Measurements from ENCODE around the gene HOMER1.

Gene HOMER1

DNA sequence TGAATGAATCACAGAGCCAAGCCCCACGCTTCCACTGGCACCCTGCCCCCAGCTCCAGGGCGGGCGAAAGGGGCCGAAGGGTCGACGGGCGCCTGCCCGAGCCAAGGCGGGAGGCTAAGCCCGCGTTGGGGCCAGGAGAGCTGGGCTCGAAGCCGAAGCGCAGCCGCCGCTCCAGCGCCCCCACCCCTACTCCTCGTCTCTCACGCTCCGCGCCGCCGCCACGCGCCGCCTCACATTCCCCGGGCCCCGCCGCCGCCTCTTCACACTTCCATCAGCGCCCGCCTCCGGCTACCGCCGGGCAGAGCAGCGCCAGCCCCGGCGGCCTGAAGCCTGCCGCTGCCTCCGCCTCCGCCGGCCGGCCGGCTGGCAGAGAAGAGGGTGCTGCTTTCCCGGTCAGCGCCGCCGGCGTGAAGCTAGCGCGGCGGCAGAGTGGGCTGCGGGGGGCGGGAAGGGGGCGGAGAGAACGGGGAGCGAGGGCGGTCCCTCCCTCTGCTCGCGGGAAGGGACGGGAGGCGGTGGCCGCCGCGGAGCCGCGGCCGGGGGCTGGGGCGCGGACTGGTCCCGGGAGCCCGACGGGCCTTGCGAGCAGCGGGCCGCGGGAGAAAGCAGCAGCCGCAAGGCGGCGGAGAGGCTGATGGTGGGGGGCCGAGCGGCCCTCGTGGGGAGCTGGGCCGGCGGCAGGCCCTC is at the start of gene HOMER1:
Gene HOMER1, minus strand, starts transcription at position 431 of the 687 bp plus-strand sequence. CDS start 1,360 bp downstream, outside the sequence.
- Mint-ChIP-seq H3K4me3 (peak within 1 kb of the TSS; percentile 88), H3K27me3 (peaks cover 34% of the 10 kb centered on the region), H3K36me3 (ENCODE audit: low read depth) (peaks cover 6% of the 10 kb centered on the region), H3K4me1 (ENCODE audit: low read depth) (peaks cover 56% of the 10 kb centered on the region), H3K27ac (peak within 1 kb of the TSS; percentile 98), H3K9me3 (no peaks in the 10 kb centered on the region)
- DNase-seq, result peak; percentile 88

- Mint-ChIP-seq H3K27ac (peak overlapping the region; percentile 100), H3K4me3 (peak overlapping the region; percentile 50), H3K9me3 (peaks cover 9% of the 10 kb centered on the region), H3K4me1 (ENCODE audit: low read depth) (peaks cover 47% of the 10 kb centered on the region), H3K36me3 (ENCODE audit: low read depth) (peaks cover 10% of the 10 kb centered on the region), H3K27me3 (no peaks in the 10 kb centered on the region)
- no peak for DNase-seq
Observed at GRCh38 chr5:79563247-79563590, 49.3 kb upstream of the HOMER1 start.

- Mint-ChIP-seq H3K27me3 (no peaks in the 10 kb centered on the region), H3K4me1 (ENCODE audit: low read depth) (peaks cover 50% of the 10 kb centered on the region), H3K9me3 (peaks cover 9% of the 10 kb centered on the region), H3K27ac (peak overlapping the region; percentile 100), H3K4me3 (peak overlapping the region; percentile 50), H3K36me3 (ENCODE audit: low read depth) (peaks cover 10% of the 10 kb centered on the region)
- no peak for DNase-seq
Observed at GRCh38 chr5:79562351-79563246, 48.7 kb upstream of the HOMER1 start.

- peaks cover 9% of the 10 kb centered on the region for H3K9me3 Mint-ChIP-seq
- peak overlapping the region; percentile 100 for H3K27ac Mint-ChIP-seq
- peak; percentile 65 for DNase-seq
- H3K36me3 Mint-ChIP-seq (ENCODE audit: low read depth), result peaks cover 10% of the 10 kb centered on the region
- peak overlapping the region; percentile 46 for H3K4me3 Mint-ChIP-seq
- no peaks in the 10 kb centered on the region for H3K27me3 Mint-ChIP-seq
- H3K4me1 Mint-ChIP-seq (ENCODE audit: low read depth), result peaks cover 54% of the 10 kb centered on the region
Observed at GRCh38 chr5:79561525-79561893, 47.6 kb upstream of the HOMER1 start.

GRCh38 chr5:79560771-79561524 is 47.0 kb upstream of the HOMER1 start:
- Mint-ChIP-seq H3K27ac (peak overlapping the region; percentile 100), H3K4me3 (peak overlapping the region; percentile 46), H3K9me3 (peaks cover 9% of the 10 kb centered on the region), H3K36me3 (ENCODE audit: low read depth) (peaks cover 10% of the 10 kb centered on the region), H3K4me1 (ENCODE audit: low read depth) (peaks cover 58% of the 10 kb centered on the region), H3K27me3 (no peaks in the 10 kb centered on the region)
- DNase-seq, result no peak

GRCh38 chr5:79555418-79555817 is 41.5 kb upstream of the HOMER1 start:
- no peaks in the 10 kb centered on the region for H3K36me3 Mint-ChIP-seq (ENCODE audit: low read depth)
- no peak for DNase-seq
- no peak overlapping the region for H3K27ac Mint-ChIP-seq
- peaks cover 4% of the 10 kb centered on the region for H3K9me3 Mint-ChIP-seq
- H3K4me3 Mint-ChIP-seq, result no peak overlapping the region
- H3K27me3 Mint-ChIP-seq, result no peaks in the 10 kb centered on the region
- H3K4me1 Mint-ChIP-seq (ENCODE audit: low read depth), result peaks cover 31% of the 10 kb centered on the region

DNA sequence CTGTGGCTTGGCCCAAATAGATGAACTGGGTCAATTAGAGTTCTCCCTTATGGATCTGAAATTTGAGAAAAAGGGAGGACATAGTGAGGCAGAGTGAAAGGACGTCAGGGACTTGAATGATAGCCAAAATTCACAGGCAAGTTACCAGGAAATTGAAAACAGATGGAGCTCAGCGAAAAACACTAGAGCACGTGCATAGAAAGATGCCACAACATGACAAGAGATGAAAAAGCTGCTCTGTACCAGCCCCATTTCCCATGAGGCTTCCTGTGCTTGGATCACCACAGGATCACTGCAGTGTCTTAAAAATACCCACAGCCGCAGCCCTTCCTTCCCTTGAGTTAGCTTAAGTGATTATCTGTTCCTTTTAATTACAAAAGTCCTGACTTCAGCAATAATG is 39.0 kb upstream of the HOMER1 start:
- DNase-seq, result no peak
- no peak overlapping the region for H3K4me3 Mint-ChIP-seq
- no peak overlapping the region for H3K27ac Mint-ChIP-seq
- peaks cover 22% of the 10 kb centered on the region for H3K4me1 Mint-ChIP-seq (ENCODE audit: low read depth)
- H3K27me3 Mint-ChIP-seq, result no peaks in the 10 kb centered on the region
- peaks cover 4% of the 10 kb centered on the region for H3K9me3 Mint-ChIP-seq
- no peaks in the 10 kb centered on the region for H3K36me3 Mint-ChIP-seq (ENCODE audit: low read depth)

DNA sequence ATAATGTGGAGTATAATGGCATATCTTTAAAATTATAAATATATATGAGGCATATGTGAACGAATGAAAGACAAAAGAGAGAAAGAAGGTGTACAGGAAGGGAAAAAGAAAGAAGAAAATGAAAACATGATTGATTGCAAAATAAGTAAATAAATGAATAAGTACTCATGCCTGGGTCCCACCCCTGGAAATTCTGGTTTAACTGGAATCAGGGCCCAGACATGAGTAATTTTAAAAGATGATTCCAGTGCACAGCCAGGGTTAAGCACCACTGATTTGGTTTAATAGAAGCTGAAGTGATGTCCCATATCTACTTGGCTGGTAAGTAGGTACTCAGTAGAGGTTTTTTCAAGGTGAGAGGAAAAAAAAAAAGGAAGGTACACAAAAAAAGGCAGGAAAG is 34.0 kb upstream of the HOMER1 start:
- no peak for DNase-seq
- H3K27me3 Mint-ChIP-seq, result no peaks in the 10 kb centered on the region
- no peaks in the 10 kb centered on the region for H3K36me3 Mint-ChIP-seq (ENCODE audit: low read depth)
- H3K4me3 Mint-ChIP-seq, result no peak overlapping the region
- H3K27ac Mint-ChIP-seq, result no peak overlapping the region
- peaks cover 4% of the 10 kb centered on the region for H3K9me3 Mint-ChIP-seq
- peaks cover 4% of the 10 kb centered on the region for H3K4me1 Mint-ChIP-seq (ENCODE audit: low read depth)

- no peak for DNase-seq
- H3K4me1 Mint-ChIP-seq (ENCODE audit: low read depth), result no peaks in the 10 kb centered on the region
- H3K27me3 Mint-ChIP-seq, result no peaks in the 10 kb centered on the region
- no peak overlapping the region for H3K27ac Mint-ChIP-seq
- H3K9me3 Mint-ChIP-seq, result peaks cover 2% of the 10 kb centered on the region
- H3K36me3 Mint-ChIP-seq (ENCODE audit: low read depth), result no peaks in the 10 kb centered on the region
- no peak overlapping the region for H3K4me3 Mint-ChIP-seq
Observed at GRCh38 chr5:79547429-79547822, 33.5 kb upstream of the HOMER1 start.

- no peaks in the 10 kb centered on the region for H3K27me3 Mint-ChIP-seq
- H3K4me1 Mint-ChIP-seq (ENCODE audit: low read depth), result no peaks in the 10 kb centered on the region
- no peak overlapping the region for H3K27ac Mint-ChIP-seq
- H3K4me3 Mint-ChIP-seq, result no peak overlapping the region
- no peaks in the 10 kb centered on the region for H3K36me3 Mint-ChIP-seq (ENCODE audit: low read depth)
- H3K9me3 Mint-ChIP-seq, result peaks cover 2% of the 10 kb centered on the region
- no peak for DNase-seq
Observed at GRCh38 chr5:79546782-79547428, 33.0 kb upstream of the HOMER1 start.

DNA sequence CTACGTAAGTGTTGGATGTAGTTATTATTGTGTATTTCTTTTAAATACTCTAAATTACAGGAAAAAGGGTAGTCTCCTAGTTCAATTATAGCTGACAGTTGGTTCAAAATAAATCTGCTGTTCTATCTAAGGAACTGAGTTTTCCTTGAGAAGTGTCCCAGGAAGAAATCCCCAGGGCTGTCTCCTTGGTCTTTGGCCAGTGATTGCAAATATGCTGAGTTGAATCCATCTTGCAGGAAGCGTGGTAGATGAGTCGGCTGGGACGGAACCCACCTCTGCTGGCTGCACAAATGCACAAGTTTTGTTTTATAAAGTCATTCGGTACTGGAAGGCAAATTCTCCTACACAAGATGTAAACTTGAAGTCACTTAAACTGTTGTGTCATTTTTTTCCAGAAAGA is 30.2 kb upstream of the HOMER1 start:
- Mint-ChIP-seq H3K36me3 (ENCODE audit: low read depth) (no peaks in the 10 kb centered on the region), H3K27ac (no peak overlapping the region), H3K27me3 (no peaks in the 10 kb centered on the region), H3K4me3 (no peak overlapping the region), H3K9me3 (no peaks in the 10 kb centered on the region), H3K4me1 (ENCODE audit: low read depth) (no peaks in the 10 kb centered on the region)
- no peak for DNase-seq

DNA sequence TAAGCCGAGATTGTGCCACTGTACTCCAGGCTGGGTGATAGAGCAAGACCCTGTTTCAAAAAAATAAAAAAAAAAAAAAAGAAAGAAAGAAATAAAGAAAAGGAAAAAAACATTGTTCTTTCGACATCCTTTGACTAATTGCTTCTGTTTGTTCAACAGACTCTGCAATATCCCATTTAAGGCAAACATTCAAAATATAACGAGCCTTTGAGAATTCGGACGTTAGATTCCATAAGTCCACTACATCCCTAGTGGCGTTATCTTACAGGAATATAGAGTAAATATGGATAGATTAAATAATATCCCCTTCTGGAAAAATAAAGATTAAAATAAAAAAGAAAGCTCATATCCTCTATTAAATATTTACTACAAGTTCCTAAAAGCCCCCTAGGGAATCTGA is 27.0 kb upstream of the HOMER1 start:
- Mint-ChIP-seq H3K4me1 (ENCODE audit: low read depth) (no peaks in the 10 kb centered on the region), H3K27ac (no peak overlapping the region), H3K4me3 (no peak overlapping the region), H3K27me3 (no peaks in the 10 kb centered on the region), H3K36me3 (ENCODE audit: low read depth) (no peaks in the 10 kb centered on the region), H3K9me3 (no peaks in the 10 kb centered on the region)
- no peak for DNase-seq

DNA sequence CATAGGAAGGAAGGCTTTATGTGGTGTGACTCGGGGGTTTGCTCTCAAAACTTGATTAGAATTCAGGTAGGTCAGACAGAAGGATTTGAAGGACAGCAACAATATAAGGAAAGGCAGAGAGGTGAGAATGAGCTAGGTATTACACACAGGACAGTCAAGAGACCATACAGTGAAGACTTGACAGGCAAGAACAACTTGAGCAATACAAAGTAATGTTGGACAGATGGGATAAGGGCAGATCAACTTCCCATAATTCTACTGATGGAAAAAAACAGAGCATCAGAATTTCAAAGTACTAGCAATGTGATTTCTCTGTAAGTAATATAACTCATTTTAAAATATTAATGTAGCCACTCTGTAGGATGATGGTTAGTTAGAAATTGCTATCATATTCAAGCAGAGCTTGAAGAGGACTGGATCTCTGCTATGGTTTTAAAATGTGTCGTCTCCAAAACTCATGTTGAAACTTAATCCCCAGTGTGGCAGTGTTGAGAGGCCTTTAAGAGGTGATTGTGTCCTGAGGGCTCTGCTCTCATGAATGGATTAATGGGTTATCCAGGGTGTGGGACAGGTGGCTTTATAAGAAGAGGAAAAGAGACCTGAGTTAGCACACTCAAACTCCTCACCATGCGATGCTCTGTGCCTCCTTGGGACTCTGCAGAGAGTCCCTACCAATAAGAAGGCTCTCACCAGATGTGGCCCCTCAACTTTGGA is 22.4 kb upstream of the HOMER1 start:
- Mint-ChIP-seq H3K27me3 (peaks cover under 1% of the 10 kb centered on the region), H3K36me3 (ENCODE audit: low read depth) (no peaks in the 10 kb centered on the region), H3K9me3 (no peaks in the 10 kb centered on the region), H3K4me1 (ENCODE audit: low read depth) (no peaks in the 10 kb centered on the region), H3K27ac (no peak overlapping the region), H3K4me3 (no peak overlapping the region)
- no peak for DNase-seq
